ENCODE results near the gene PSMD14.
"Not testable (repeated sequence)": the region's sequence is repeated elsewhere in the genome, so short reads cannot be mapped to it uniquely, and the experiment has no call there.

Gene PSMD14

DNA sequence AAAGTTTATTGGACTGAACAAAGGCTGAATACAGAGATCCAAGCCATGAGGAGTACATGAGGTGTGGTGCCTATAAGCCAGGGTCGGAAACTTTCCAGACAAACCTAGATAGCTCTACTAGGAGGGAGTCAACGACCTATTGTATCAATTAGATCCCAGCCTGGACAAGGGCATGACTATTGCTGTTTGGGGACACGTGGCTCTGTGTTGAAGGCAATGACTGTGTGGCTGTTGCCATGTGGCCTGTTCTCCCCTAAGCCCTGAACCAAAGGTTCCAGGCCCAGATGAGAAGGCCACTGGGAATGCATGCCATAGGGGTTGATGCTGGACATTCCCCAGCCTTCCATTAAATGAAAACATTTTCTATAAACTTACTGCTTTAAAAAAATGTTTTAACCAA lies 31.3 kb downstream of the PSMD14 start:
- not testable (repeated sequence) for DNase-seq

GRCh38 chr2:161340930-161341413 lies 32.7 kb downstream of the PSMD14 start:
- DNase-seq: not testable (repeated sequence)

DNA sequence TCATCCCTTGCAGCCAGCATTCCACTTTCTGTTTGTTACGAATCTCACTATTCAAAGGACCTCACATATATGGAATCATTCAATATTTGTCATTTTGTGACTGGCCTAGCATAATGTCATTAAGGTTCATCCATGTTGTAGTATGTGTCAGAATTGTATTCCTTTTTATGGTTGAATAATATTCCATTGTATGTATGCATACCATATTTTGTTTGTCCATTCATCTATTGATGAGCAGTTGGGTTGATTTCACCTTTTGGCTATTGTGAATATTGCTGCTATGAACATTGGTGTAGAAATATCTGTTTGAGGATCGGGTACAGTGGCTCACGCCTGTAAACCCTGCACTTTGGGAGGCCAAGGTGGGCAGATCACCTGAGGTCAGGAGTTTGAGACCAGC lies 35.0 kb downstream of the PSMD14 start:
- no peak for DNase-seq

GRCh38 chr2:161344692-161345091 lies 36.5 kb downstream of the PSMD14 start:
- DNase-seq: no peak

DNA sequence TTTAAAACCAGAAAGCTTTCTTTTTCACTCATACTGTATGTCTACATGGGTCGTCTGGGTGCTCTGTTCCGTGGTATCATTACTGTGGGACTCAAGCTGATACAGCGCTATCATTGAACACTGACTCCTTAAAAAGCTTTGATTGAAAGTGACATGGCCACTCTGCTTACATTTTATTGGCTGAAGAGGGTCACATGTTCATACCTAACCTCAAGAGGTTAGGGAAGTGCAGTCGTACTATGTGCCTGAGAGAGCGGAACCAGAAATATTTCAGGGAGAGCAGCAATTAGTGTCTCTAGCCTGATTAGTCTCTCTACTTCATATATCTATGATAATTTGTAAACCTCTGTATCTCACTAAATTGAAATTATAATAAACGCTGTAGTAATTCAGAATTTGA lies 43.5 kb downstream of the PSMD14 start:
- no peak for DNase-seq

- DNase-seq: no peak
Observed at GRCh38 chr2:161352719-161353118, 44.5 kb downstream of the PSMD14 start.

- no peak for DNase-seq
Observed at GRCh38 chr2:161353543-161353942, 45.3 kb downstream of the PSMD14 start.

- no peak for DNase-seq
Observed at GRCh38 chr2:161354106-161354505, 45.9 kb downstream of the PSMD14 start.

DNA sequence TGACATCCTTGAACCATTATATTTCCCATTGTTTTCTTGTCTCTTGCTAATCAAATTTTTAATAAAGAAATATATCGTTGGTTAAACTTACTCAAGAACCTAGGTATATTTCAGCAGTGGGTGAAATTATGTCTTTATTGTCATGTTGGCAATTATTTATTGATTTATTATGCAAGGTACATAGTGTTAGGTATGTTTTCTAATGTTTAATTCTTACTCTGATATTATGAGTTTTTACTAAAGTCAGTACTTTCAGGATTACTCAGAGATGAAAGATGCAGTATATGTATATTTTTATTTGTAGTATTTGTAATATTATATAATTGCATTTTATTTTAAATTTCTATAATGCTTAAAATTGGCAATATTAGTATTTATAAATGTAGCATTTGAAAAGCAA lies 46.9 kb downstream of the PSMD14 start:
- no peak for DNase-seq

GRCh38 chr2:161355983-161356382 lies 47.8 kb downstream of the PSMD14 start:
- no peak for DNase-seq

DNA sequence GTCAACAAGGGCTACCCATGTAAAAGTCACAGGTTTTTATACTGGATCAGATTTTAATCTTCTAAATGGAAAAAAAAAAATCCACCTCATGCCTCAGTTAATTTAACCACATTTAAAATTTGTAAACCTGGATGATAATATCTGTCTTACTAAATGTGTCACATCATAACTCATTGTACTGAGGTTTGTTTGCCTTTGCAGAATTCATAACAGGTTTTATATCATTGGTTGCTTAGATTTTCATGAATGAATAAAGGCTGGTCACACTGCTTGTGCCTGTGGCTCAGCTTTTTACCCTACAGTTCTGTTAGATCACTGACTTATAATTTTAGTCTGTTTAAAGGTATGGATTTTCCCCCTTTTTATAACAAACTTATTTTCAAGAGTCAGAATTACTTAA lies 48.9 kb downstream of the PSMD14 start:
- no peak for DNase-seq

DNA sequence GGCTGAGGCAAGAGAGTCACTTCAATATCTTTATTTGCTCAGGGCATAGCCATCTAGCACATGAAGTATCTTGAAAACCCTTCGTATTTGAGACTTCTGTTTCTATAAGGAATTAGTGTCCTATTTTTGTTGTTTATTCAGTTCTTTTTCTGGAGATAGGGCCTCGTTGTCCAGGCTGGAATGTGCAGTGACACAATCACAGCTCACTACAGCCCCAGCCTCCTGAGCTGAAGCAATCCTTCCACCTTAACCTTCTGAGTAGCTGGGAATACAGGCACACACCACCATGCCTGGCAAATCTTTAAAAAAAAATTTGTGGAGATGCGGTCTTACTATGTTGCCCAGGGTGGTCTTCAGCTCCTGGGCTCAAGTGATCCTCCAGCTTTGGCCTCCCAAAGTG lies 50.6 kb downstream of the PSMD14 start:
- no peak for DNase-seq

- DNase-seq: not testable (repeated sequence)
Observed at GRCh38 chr2:161360095-161360654, 52.0 kb downstream of the PSMD14 start.

DNA sequence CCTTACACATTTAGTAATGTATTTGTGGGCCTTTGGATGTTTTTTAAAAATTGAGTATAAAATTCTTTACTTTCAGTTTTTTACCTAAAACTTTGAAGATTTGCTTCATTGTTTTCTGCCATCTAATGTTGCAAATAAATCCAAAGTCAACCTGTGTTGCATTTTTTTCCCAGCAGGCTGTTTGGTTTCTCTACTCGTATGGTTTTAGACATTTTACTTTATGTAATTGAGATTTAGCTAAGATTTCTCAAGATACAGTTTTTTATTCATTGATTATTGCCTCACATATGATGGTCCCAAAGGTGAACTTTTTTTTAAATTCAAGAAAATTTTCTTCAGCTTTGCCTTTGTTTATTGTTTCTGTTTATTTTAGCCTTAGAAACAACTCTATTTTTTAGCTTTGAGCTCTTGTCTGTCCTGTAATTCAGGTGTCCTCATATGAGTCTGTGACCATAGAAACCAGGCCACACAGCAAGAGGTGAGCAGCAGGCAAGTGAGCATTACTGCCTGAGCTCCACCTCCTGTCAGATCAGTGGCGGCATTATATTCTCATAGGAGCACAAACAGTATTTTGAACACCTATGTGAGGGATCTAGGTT lies 54.4 kb downstream of the PSMD14 start:
- DNase-seq: no peak

- no peak for DNase-seq
Observed at GRCh38 chr2:161367675-161368074, 59.5 kb downstream of the PSMD14 start.

DNA sequence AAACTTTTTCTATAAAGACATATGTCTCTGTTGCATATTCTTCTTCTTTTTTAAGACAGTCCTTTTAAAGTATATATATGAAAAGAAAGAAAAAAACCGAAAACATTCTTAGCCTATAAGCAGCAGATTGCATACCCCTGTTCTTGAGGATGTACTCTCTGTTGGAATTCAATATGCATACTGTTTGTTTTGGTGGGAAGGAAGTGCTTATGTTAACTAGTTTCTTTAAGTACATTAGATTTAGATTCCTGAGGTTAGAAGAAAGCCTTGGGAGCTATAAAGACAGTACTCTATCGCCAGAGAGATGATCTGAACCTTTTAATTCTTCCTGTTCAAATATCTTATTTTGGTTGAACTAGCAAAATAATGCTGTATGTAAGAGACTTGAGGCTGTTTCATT lies 61.1 kb downstream of the PSMD14 start:
- no peak for DNase-seq

DNA sequence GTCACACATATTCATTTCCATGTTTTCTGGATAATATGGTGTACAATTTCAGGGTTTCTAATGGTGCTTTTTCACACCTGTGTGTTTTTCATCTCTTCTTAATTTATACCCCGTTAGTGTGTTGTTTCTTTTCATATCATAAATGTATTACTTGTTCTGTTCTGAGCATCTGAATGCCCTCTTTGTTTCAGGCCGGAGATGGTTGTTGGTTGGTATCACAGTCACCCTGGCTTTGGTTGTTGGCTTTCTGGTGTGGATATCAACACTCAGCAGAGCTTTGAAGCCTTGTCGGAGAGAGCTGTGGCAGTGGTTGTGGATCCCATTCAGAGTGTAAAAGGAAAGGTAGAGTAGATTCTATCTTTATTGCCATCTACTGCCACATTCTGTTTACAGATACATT lies 62.8 kb downstream of the PSMD14 start:
- no peak for DNase-seq

DNA sequence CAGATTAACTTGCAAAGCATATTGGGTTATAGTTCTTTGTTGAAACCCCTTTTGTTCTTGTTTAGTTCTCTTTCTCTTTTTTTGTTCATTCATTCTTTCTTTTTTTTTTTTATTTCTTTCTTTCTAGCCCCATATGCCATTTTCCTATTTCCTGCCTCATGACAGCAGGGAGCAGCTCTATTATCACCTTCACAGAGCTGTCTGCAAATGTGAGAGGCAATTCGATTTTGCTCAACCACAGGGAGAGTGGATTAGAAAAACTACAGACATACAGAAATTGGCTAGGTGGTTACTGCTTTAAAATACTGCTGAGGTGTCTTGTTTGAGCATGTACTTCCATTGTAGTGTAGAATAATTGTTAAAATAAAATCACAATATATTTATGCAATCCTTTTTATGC lies 63.6 kb downstream of the PSMD14 start:
- no peak for DNase-seq

GRCh38 chr2:161373942-161374341 lies 65.7 kb downstream of the PSMD14 start:
- DNase-seq: no peak

DNA sequence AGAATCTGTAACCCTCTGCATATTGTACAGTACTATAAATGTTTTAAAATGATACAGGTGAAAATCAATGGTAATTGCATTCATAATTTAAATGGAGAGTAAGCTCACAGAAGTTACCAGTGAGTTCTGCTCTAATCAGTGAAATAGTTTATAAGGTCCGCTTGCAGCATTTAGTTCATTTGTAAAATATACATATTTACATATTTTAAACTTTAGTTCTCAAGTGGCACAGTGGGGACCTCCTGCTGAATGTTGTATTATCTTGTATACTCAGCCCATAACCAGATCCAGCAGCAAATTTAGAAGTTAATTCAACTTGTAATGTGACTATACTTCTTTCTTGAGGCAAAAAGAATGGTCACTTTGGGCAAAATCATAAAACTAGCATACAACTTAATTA lies 66.2 kb downstream of the PSMD14 start:
- no peak for DNase-seq

DNA sequence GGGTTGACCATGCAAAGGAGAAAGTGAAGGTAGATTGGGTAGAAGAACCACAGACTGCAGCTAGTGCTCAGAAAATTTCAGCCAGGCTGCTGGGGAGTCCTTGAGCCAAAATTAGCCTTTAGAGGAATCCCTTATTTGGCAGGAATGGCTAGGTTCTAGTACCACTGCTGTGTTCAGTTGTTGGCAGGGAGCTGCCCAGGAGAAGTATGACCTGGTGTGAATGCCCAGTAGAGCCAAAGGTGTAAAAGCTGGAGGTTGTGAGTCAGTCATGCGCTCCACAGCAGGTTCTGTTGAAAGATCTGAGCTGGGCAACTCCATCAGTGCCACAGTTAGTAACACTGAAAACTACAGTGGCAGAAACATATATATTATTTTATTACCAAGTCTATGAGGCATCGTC lies 71.5 kb downstream of the PSMD14 start:
- DNase-seq: no peak

- DNase-seq: no peak
Observed at GRCh38 chr2:161381546-161381945, 73.3 kb downstream of the PSMD14 start.

DNA sequence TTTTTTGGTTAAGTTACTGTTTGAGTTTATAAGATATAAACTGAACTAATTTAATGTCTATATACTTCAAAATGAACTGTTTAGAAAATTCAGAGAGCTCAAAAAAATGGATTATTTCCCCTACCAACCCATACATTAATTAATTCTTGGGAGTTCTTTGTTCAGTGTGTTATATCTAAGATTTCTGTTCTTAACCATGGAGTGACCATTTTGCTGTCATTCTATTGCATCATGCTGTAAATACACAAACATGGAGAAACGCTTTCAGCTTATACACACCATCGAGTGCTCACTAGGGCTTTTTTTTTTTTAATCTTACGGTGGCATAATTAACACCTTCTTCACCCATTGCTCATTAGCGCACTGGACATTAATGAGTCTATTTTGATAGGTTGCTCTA lies 74.5 kb downstream of the PSMD14 start:
- DNase-seq: no peak

DNA sequence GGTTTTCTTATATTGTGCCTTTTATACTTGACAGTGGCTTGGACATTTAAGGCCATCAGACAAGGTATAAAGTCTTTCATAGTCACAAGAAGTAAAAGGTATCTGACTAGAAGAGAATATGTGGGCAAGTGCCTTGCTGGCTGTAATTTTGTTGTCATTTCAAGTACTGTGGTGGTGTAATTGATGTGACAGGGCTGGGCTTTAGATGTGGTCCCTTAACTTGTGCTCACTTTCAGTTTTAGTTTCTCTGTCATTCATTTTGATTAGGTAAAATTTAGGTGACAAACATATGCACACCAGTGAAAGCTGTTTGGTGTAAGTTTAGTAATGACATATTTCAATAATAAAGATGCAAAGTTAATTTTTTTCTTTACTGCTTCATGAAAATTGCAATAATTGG lies 76.6 kb downstream of the PSMD14 start:
- DNase-seq: no peak

- no peak for DNase-seq
Observed at GRCh38 chr2:161386228-161386824, 78.1 kb downstream of the PSMD14 start.
